T-helper 1 cell treated with Interleukin-12 subunit alpha and Interleukin-12 subunit beta and Interleukin-4 antibody, amounts not matched to agents 30 μg/mL and 1 μg/mL, for 36 hours (primary cell): ENCODE data around the gene RHOF.
"Not testable (repeated sequence)": the region's sequence is repeated elsewhere in the genome, so short reads cannot be mapped to it uniquely, and the experiment has no call there.

Source experiments
- H3K27ac Mint-ChIP-seq: one replicate; pipeline ENCODE4 v1.8.0; 2021; ENCODE audit warnings: mild to moderate bottlenecking, mixed read lengths
- H3K27me3 Mint-ChIP-seq: one replicate; pipeline ENCODE4 v1.8.0; 2021; ENCODE audit warnings: low read depth, mixed read lengths
- H3K36me3 Mint-ChIP-seq: one replicate; pipeline ENCODE4 v1.8.0; 2021; ENCODE audit warnings: low read depth, mixed read lengths
- H3K4me1 Mint-ChIP-seq: one replicate; pipeline ENCODE4 v1.8.0; 2021; ENCODE audit warnings: low read depth, mixed read lengths
- H3K4me3 Mint-ChIP-seq: one replicate; pipeline ENCODE4 v1.8.0; 2021; ENCODE audit warnings: mild to moderate bottlenecking, moderate library complexity, mixed read lengths
- H3K9me3 Mint-ChIP-seq: one replicate; pipeline ENCODE4 v1.8.0; 2021; ENCODE audit warnings: mixed read lengths

The RHOF gene

DNA sequence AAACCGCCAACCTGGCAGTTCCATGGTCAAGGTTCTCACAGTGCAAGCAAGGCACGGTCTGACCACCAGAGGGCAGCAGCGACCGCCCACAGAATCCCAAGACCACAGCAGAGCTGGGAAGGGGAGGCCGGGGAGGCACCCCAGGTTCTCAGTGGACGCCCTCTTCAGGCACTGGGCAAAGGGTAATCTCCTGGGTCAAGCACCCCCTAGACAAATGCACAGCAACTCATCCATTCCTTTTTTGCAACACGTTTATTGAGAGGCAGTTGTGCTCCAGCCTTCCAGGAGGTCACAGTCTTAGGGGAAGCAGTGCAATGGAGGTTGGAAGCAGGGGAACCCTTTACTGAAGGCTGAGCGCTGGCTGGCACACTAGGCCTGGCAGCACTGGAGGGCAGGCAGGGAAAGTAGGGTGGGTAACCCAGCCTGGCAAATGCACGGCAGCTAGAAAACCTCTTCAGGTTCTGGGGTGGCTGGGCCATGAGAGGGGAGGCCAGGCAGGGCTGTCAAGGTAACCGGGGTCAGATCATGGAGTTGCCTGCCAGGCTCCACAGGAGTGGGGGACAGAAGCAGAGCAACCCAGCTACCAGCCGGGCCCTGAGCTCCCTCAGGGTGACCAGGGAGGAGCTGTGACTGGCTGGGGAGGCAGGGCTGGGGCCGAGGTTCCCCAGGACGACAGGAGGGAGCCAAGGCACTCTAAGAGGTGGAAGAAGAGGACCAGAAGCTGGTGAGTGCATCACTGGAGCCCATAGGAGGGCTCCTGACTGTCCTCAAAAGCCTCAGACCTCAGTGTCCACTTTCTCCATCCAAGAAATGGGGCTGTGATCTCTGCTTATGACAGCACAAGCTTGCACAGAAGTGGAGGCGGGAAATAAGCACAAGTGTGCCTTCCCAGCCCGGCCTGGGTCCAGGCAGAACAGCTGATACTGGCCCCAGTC is 1.8 kb upstream of the RHOF start:
- H3K4me1 Mint-ChIP-seq: peaks cover 45% of the 10 kb centered on the region
- H3K4me3 Mint-ChIP-seq: peak overlapping the region; percentile 80
- peaks cover 34% of the 10 kb centered on the region for H3K36me3 Mint-ChIP-seq
- H3K27me3 Mint-ChIP-seq: no peaks in the 10 kb centered on the region
- H3K9me3 Mint-ChIP-seq: no peaks in the 10 kb centered on the region
- H3K27ac Mint-ChIP-seq: peak overlapping the region; percentile 96

- H3K9me3 Mint-ChIP-seq: no peaks in the 10 kb centered on the region
- H3K4me3 Mint-ChIP-seq: peak overlapping the region; percentile 80
- H3K4me1 Mint-ChIP-seq: peaks cover 49% of the 10 kb centered on the region
- H3K27ac Mint-ChIP-seq: peak overlapping the region; percentile 96
- H3K27me3 Mint-ChIP-seq: no peaks in the 10 kb centered on the region
- H3K36me3 Mint-ChIP-seq: peaks cover 36% of the 10 kb centered on the region
Measured at GRCh38 chr12:121794534-121795033, 1.1 kb upstream of the RHOF start.

- H3K36me3 Mint-ChIP-seq: peaks cover 31% of the 10 kb centered on the region
- H3K9me3 Mint-ChIP-seq: no peaks in the 10 kb centered on the region
- peaks cover 49% of the 10 kb centered on the region for H3K4me1 Mint-ChIP-seq
- peak overlapping the region; percentile 96 for H3K27ac Mint-ChIP-seq
- peak overlapping the region; percentile 80 for H3K4me3 Mint-ChIP-seq
- H3K27me3 Mint-ChIP-seq: no peaks in the 10 kb centered on the region
Measured at GRCh38 chr12:121793838-121794533, 498 bp upstream of the RHOF start.

GRCh38 chr12:121792607-121793439 is 665 bp downstream of the RHOF start:
- peaks cover 49% of the 10 kb centered on the region for H3K4me1 Mint-ChIP-seq

GRCh38 chr12:121791671-121792551 is 1.6 kb downstream of the RHOF start:
- peak overlapping the region; percentile 91 for H3K4me3 Mint-ChIP-seq
- H3K9me3 Mint-ChIP-seq: no peaks in the 10 kb centered on the region
- H3K36me3 Mint-ChIP-seq: peaks cover 22% of the 10 kb centered on the region
- H3K4me1 Mint-ChIP-seq: peaks cover 53% of the 10 kb centered on the region
- peak overlapping the region; percentile 88 for H3K27ac Mint-ChIP-seq
- H3K27me3 Mint-ChIP-seq: no peaks in the 10 kb centered on the region

More at GRCh38 chr12:121792607-121793439, 665 bp downstream of the RHOF start:
- Mint-ChIP-seq H3K9me3 (no peaks in the 10 kb centered on the region), H3K27ac (peak overlapping the region; percentile 88), H3K36me3 (peaks cover 24% of the 10 kb centered on the region), H3K27me3 (no peaks in the 10 kb centered on the region), H3K4me3 (peak overlapping the region; percentile 91)

DNA sequence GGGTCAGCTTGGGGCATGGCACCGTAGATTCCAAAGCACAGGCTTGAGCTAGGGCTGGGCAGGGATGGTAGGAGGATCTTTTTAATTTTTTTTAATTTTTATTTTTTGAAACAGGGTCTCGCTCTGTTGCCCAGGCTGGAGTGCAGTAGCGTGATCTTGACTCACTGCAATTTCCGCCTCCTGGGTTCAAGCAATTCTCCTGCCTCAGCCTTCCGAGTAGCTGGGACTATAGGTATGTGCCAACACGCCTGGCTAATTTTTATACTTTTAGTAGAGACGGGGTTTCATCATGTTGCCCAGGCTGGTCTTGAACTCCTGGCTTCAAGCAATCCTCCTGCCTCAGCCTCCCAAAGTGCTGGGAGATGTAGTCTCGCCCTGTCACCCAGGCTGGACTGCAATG is 2.7 kb downstream of the RHOF start:
- H3K27ac Mint-ChIP-seq: peak overlapping the region; percentile 97
- H3K4me1 Mint-ChIP-seq: peaks cover 59% of the 10 kb centered on the region
- not testable (repeated sequence) for H3K27me3 Mint-ChIP-seq, H3K9me3 Mint-ChIP-seq
- peaks cover 28% of the 10 kb centered on the region for H3K36me3 Mint-ChIP-seq
- peak overlapping the region; percentile 91 for H3K4me3 Mint-ChIP-seq

DNA sequence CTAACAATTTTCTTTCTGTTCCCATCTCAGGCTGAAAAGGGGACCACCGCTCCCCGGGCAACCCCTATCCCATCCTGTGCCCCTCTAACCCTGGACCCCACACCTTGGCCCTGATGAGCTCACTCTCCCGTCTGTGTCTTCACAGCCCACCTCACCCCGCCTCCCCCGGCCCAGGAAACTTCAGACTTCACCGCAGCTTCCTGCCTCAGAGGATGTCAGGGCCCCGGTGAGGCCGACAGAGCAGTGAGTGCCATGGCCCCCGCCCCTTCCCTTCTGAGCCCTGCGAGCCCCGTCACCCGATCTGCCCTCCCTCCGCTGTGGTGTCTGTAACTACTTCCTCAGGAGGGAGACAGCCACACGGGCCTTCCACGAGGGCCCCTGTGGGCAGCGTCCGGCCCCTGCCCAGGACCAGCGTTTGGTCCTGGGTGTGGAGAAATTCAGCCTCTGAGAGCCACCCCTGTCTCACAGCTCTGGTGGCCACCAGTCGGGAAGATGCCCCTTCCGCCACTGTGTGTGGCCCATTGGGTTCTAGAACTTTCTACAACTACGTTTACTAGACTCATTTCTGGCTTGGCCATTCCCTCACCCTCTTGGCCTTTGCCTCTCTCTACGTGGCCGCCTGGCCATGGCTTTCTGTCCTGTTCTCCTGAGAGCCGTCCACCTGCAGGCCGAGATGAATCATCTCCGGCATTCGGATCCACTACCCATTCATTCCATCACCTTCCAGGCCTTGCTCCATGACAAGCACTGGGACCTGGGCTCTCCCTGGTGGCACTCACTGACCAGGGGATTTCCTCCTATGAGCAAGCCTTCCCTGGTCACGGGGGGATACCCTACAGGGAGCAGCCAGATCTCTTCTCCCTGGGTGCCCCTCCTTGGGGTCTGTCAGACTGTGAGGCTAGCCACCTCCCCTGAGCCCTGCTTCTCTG is 3.4 kb downstream of the RHOF start:
- H3K4me3 Mint-ChIP-seq: peak overlapping the region; percentile 87
- H3K27me3 Mint-ChIP-seq: no peaks in the 10 kb centered on the region
- no peaks in the 10 kb centered on the region for H3K9me3 Mint-ChIP-seq
- peaks cover 57% of the 10 kb centered on the region for H3K4me1 Mint-ChIP-seq
- peak overlapping the region; percentile 97 for H3K27ac Mint-ChIP-seq
- peaks cover 25% of the 10 kb centered on the region for H3K36me3 Mint-ChIP-seq

DNA sequence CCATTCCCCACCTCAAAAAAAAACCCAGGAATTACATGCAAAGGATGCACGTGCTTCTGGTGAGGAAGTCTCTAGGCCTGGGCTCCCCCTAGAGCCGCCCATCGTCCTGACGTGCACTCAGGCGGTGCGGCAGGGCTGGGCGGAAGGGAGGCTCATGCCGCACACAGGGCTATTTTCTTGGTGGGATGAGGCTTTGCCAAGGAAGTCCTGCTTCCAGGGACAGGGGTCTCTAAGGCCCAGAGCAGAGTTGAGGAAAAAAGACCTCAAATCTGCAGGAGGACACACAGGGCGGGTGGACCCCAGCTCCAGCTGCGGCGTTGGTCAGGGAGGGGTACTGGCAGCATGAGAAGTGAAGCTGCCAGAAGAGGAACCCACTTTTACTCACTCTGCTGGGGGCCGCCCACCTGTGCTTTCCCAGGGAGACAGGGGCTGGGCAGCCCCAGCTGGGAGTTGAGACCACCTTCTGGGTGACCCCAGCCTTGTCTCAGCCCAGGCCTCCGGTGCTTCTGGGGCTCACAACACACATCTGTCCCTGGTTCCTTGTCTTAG is 4.2 kb downstream of the RHOF start:
- Mint-ChIP-seq H3K36me3 (peaks cover 29% of the 10 kb centered on the region), H3K27me3 (no peaks in the 10 kb centered on the region)

DNA sequence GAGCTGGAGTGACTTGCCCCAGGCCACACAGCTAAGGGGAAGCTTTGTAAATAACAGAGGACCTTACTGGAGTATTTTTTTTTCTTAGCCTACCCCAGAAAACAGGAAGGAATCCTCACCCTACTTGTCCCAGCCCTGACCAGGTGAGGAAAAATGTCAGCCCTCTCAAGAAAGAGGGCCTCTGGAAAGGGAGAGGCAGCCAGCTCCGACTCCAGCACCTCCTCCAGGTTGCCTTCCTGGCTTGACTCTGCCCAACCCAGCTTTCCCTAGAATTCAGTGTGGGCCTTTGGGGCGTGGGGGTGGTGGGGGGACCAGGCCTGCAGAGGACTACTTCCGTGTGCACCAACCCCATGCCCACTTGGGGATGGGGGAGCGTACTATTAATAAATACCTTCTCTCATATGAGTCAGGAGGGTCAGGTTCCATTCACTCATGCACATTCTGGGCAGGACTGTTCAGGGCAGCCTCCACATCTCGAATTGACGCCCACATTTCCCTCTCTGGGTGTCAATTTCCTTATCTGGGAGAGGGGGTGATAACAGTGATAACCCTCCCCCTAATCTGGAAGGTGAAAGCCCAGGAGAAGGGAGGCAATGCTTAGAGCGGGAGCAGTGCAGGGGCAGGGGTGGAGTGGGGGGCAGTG is 5.2 kb downstream of the RHOF start:
- Mint-ChIP-seq H3K27me3 (no peaks in the 10 kb centered on the region), H3K27ac (peak overlapping the region; percentile 97), H3K4me1 (peaks cover 60% of the 10 kb centered on the region), H3K4me3 (peak overlapping the region; percentile 69), H3K9me3 (no peaks in the 10 kb centered on the region), H3K36me3 (peaks cover 32% of the 10 kb centered on the region)

More for the DNA sequence above, 4.2 kb downstream of the RHOF start:
- no peaks in the 10 kb centered on the region for H3K9me3 Mint-ChIP-seq
- peak overlapping the region; percentile 87 for H3K4me3 Mint-ChIP-seq
- peaks cover 57% of the 10 kb centered on the region for H3K4me1 Mint-ChIP-seq
- H3K27ac Mint-ChIP-seq: peak overlapping the region; percentile 97

DNA sequence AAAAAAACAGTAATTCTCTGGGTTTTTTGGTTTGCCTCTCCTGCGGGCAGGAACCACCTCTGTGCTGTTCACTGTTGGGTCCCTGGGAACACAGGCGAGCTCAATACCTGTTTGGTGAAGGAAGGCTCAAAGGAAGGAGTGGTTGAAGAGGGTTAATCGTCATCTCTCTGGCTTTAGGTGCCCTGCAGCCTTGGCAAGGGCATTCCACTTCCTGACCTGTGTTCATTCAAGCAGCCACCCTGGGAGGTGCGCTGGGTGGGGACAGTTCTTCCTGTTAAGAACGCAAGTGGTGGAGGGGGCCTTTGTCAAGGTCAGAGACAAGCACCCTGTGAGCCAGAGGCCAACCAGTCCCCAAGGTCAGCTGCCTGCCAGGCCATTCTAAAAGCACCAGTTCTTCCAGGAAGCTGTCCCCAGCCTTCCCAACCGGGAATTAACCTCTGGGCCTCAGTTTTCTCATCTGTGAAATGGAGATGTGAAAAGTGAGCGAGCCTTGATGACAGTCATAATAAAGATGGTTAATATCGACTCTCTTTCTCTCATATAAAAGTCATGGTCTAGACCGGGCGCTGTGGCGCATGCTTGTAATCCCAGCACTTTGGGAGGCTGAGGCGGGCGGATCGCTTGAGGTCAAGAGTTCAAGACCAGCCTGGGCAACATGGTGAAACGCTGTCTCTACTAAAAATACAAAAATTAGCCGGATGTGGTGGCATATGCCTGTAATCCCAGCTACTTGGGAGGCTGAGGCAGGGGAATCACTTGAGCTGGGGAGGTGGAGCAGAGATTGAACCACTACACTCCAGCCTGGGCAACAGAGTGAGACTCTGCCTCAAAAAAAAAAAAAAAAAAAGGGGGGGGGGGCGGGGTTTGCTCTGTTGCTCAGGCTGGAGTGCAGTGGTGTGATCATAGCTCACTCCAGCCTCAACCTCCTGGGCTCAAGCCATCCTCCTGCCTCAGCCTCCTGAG is 6.1 kb downstream of the RHOF start:
- Mint-ChIP-seq H3K36me3 (peaks cover 30% of the 10 kb centered on the region), H3K27ac (peak overlapping the region; percentile 97), H3K9me3 (no peaks in the 10 kb centered on the region), H3K27me3 (no peaks in the 10 kb centered on the region), H3K4me1 (peaks cover 64% of the 10 kb centered on the region), H3K4me3 (peak overlapping the region; percentile 69)

GRCh38 chr12:121786440-121786825 is 7.1 kb downstream of the RHOF start:
- Mint-ChIP-seq H3K27ac (peak overlapping the region; percentile 97), H3K4me3 (peak overlapping the region; percentile 69), H3K27me3 (no peaks in the 10 kb centered on the region), H3K9me3 (no peaks in the 10 kb centered on the region), H3K4me1 (peaks cover 67% of the 10 kb centered on the region), H3K36me3 (peaks cover 29% of the 10 kb centered on the region)
